Panc1 (cell line): ENCODE data around the gene COPRS. TPM values are rescaled to one million over a fixed set of nuclear protein-coding genes. Genes with fewer than 3 reads are reported as not detected.

ENCODE experiments used
- ATAC-seq: fragments of 200-7000 bp; cut with Tn5 transposase; 2 replicates; pipeline ENCODE4 v1.9.1; 2020; ENCODE audit warnings: mild to moderate bottlenecking, moderate library complexity
- BruUV-seq: library from RNA; stranded (reverse); fragments of 400-500 nt; replicated peaks from 2 replicates; lab custom pipeline; 2021; lab: Mats Ljungman, UMichigan
- CTCF ChIA-PET: fragments of 300-600 bp; sonication (Branson Sonifier 250); formaldehyde crosslinking; loops from one replicate; lab custom pipeline; 2022; ENCODE audit warnings: antibody characterized with exemption; lab: Charles Lee
- POLR2A ChIA-PET: fragments of 300-600 bp; sonication (Branson Sonifier 250); formaldehyde crosslinking; loops from one replicate; lab custom pipeline; 2022; ENCODE audit warnings: antibody characterized with exemption; lab: Charles Lee
- DNase-seq: peaks from one replicate; pipeline ENCODE4 v3.0.0-alpha.2; 2010; ENCODE audit warnings: low read depth, low spot score
- H3K27ac ChIP-seq: 2 replicates; pipeline ENCODE4 v1.5.1; 2011; ENCODE audit warnings: mild to moderate bottlenecking, low read length, inconsistent platforms
- H3K27me3 ChIP-seq: fragments of 200-500 bp; sonication (Bioruptor generic); 2 replicates; pipeline ENCODE4 v1.6.0; 2014; ENCODE audit warnings: low read length, inconsistent platforms; ENCODE audit not compliant: control insufficient read depth, insufficient read depth
- H3K36me3 ChIP-seq: fragments of 200-500 bp; sonication (Bioruptor generic); 2 replicates; pipeline ENCODE4 v1.5.1; 2014; ENCODE audit warnings: inconsistent platforms, mild to moderate bottlenecking, low read length, moderate library complexity; ENCODE audit not compliant: control insufficient read depth, insufficient read depth
- H3K4me1 ChIP-seq: 2 replicates; pipeline ENCODE4 v1.5.1; 2011; ENCODE audit warnings: inconsistent platforms, mild to moderate bottlenecking, low read length, moderate library complexity; ENCODE audit not compliant: control insufficient read depth, insufficient read depth
- H3K4me3 ChIP-seq, 2 experiments: 2 replicates each; pipeline ENCODE4 v1.5.1; 2011 to 2012; ENCODE audit warnings: low read depth in 2 of 2, low read length in 2 of 2, mild to moderate bottlenecking in 2 of 2, inconsistent platforms in 1 of 2, moderate library complexity in 1 of 2
- H3K9me3 ChIP-seq: fragments of 200-500 bp; sonication (Bioruptor generic); 2 replicates; pipeline ENCODE4 v1.5.1; 2014; ENCODE audit warnings: low read depth, mild to moderate bottlenecking, inconsistent platforms, low read length, moderate library complexity; ENCODE audit not compliant: control insufficient read depth, insufficient read depth
- POLR2AphosphoS5 ChIP-seq: IDR thresholded peaks from 2 replicates; pipeline ENCODE4 v1.6.1; 2012; ENCODE audit warnings: mild to moderate bottlenecking, low read depth, low read length, moderate library complexity
- REST ChIP-seq, 2 experiments: IDR thresholded peaks; 2 replicates each; pipeline ENCODE4 v1.6.1; 2011 to 2012; ENCODE audit warnings: low read depth in 2 of 2, control low read depth in 1 of 2, low read length in 1 of 2, mild to moderate bottlenecking in 1 of 2, moderate library complexity in 1 of 2; ENCODE audit not compliant: insufficient read depth in 1 of 2
- SIN3A ChIP-seq: IDR thresholded peaks from 2 replicates; pipeline ENCODE4 v1.6.1; 2012; ENCODE audit warnings: low read depth, mild to moderate bottlenecking, low read length, moderate library complexity, borderline replicate concordance; ENCODE audit not compliant: insufficient read depth
- TCF7L2 ChIP-seq: IDR thresholded peaks from 2 replicates; pipeline ENCODE4 v1.6.1; 2011; ENCODE audit warnings: mild to moderate bottlenecking, low read depth, low read length, inconsistent platforms
- in situ Hi-C: cut with HindIII; loops from 2 replicates; pipeline ENCODE4 v1.10.0; 2016; ENCODE audit warnings: low sequenced_read_pairs, low pct_unique_long_range_greater_than_20kb
- intact Hi-C: fragments of 100-400 bp; cut with micrococcal nuclease; formaldehyde crosslinking; loops from one replicate; pipeline ENCODE4 v1.10.0; 2022; ENCODE audit not compliant: unreplicated experiment
- total RNA-seq: library from RNA; stranded (reverse); gene quantifications from one replicate; pipeline ENCODE4 v1.2.1, GENCODE V29; 2021; ENCODE audit not compliant: unreplicated experiment
- TF ChIP-seq, protein P1 (sequence below): fragments of 450-650 bp; IDR thresholded peaks from 2 replicates; pipeline ENCODE4 v1.5.1; 2017; ENCODE audit warnings: mild to moderate bottlenecking

The COPRS gene
- total RNA-seq, 1 experiment from 2014 or later, result 152 TPM

DNA sequence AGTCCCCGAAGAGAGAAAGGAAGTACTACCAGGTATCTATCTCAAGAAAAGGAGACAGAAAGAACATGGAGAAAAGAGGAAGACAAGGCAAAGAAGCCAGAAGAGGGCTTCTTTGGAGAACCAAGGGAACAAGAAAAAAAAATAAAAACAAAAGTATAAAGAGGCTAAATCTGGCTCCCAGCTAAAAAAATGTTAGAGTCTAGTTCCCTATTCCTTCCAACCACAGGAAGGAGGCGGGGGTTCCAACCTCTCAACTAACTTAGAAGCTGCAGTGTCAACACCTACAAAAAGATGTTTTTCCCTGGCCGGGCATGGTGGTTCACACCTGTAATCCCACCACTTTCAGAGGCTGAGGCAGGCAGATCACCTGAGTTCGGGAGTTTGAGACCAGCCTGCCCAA is 29.1 kb upstream of the COPRS start:
- intact Hi-C loops (no loop called here), in situ Hi-C loops (no loop called here)
- ChIA-PET POLR2A (no interaction called here), CTCF (no interaction called here)
- H3K27ac ChIP-seq, result no peak overlapping the region
- no peaks in the 10 kb centered on the region for H3K9me3 ChIP-seq
- H3K4me1 ChIP-seq, result no peaks in the 10 kb centered on the region
- peaks cover 16% of the 10 kb centered on the region for H3K36me3 ChIP-seq
- TF ChIP-seq TCF7L2 (no peak), REST (IDR thresholded peaks at IDR 0.05; ENCODE audit: insufficient read depth in 1 of 2, low read depth in 2 of 2, low read length in 1 of 2) (no peak), POLR2AphosphoS5 (no peak), SIN3A (no peak)
- TF ChIP-seq, protein P1, sequence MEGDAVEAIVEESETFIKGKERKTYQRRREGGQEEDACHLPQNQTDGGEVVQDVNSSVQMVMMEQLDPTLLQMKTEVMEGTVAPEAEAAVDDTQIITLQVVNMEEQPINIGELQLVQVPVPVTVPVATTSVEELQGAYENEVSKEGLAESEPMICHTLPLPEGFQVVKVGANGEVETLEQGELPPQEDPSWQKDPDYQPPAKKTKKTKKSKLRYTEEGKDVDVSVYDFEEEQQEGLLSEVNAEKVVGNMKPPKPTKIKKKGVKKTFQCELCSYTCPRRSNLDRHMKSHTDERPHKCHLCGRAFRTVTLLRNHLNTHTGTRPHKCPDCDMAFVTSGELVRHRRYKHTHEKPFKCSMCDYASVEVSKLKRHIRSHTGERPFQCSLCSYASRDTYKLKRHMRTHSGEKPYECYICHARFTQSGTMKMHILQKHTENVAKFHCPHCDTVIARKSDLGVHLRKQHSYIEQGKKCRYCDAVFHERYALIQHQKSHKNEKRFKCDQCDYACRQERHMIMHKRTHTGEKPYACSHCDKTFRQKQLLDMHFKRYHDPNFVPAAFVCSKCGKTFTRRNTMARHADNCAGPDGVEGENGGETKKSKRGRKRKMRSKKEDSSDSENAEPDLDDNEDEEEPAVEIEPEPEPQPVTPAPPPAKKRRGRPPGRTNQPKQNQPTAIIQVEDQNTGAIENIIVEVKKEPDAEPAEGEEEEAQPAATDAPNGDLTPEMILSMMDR, result no peak
- H3K27me3 ChIP-seq, result no peaks in the 10 kb centered on the region
- no peak overlapping the region for H3K4me3 ChIP-seq
- no peak for ATAC-seq
- DNase-seq, result no peak
- BruUV-seq, result no TSS peak

DNA sequence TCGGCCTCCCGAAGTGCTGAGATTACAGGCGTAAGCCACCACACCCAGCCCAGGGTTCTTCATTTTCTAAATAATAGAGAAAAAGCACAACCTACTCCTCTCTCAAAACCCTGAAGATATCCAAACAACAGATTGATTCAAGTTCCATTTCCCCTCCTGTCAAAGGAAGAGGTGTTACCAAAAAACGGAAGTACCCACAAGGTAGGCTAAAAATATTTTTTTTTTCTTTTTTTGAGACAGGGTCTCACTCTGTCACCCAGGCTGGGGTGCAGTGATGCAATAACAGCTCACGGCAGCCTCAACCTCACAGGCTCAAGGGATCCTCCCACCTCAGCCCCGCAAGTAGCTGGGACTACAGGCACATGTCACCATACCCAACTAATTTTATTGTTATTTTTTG is 23.5 kb upstream of the COPRS start:
- no TSS peak for BruUV-seq
- ATAC-seq (no peak), DNase-seq (no peak)
- Histone ChIP-seq H3K36me3 (peaks cover 23% of the 10 kb centered on the region), H3K4me1 (no peaks in the 10 kb centered on the region), H3K27me3 (no peaks in the 10 kb centered on the region), H3K27ac (no peak overlapping the region), H3K4me3 (no peak overlapping the region), H3K9me3 (no peaks in the 10 kb centered on the region)
- in situ Hi-C loops (no loop called here), intact Hi-C loops (no loop called here)
- TF ChIP-seq SIN3A (no peak), REST (IDR thresholded peaks at IDR 0.05; ENCODE audit: insufficient read depth in 1 of 2, low read depth in 2 of 2, low read length in 1 of 2) (no peak), TCF7L2 (no peak), POLR2AphosphoS5 (no peak)
- TF ChIP-seq, protein P1, result no peak
- CTCF ChIA-PET, result no interaction called here
- POLR2A ChIA-PET, result no interaction called here
